ENCODE measurements around the gene ATF3.

GRCh38 chr1:212652609-212653008 lies 44.0 kb downstream of the ATF3 start:
- TF ChIP-seq CTCF (IDR thresholded peaks at IDR 0.05) = no peak
- TF ChIP-seq POLR2A (IDR thresholded peaks at IDR 0.05) = no peak

Measured in esophagus squamous epithelium (tissue), 4 donors.